Natural killer cell (primary cell): ENCODE data around the gene TMTC2. TPM values are rescaled to one million over a fixed set of nuclear protein-coding genes. Genes with fewer than 3 reads are reported as not detected.

ENCODE experiments used
- ATAC-seq, 3 donors: fragments of 150-1000 bp in 2 of 3; fragments of 200-7000 bp in 1 of 3; cut with Tn5 transposase; 1 replicate in 1 of 3; 2 replicates in 2 of 3; pipeline ENCODE4 v1.10.0; 2021; ENCODE audit warnings: mild to moderate bottlenecking in 2 of 3, moderate library complexity in 2 of 3
- DNase-seq, 2 donors: peaks; one replicate each; pipeline versions ENCODE4 v3.0.0 to v3.0.0-alpha.2; 2013 to 2021; ENCODE audit warnings: mixed read lengths in 1 of 2
- H3K27ac ChIP-seq: one replicate; pipeline ENCODE4 v1.5.1; 2013; ENCODE audit warnings: mild to moderate bottlenecking, low read length
- H3K27me3 ChIP-seq: one replicate; pipeline ENCODE4 v1.6.1; 2013; ENCODE audit warnings: low read length; ENCODE audit not compliant: control insufficient read depth, insufficient read depth
- H3K36me3 ChIP-seq: one replicate; pipeline ENCODE4 v1.6.1; 2013; ENCODE audit warnings: low read length; ENCODE audit not compliant: control insufficient read depth, insufficient read depth
- H3K4me1 ChIP-seq: one replicate; pipeline ENCODE4 v1.6.1; 2013; ENCODE audit warnings: low read length; ENCODE audit not compliant: control insufficient read depth, insufficient read depth
- H3K4me3 ChIP-seq: one replicate; pipeline ENCODE4 v1.5.1; 2013; ENCODE audit warnings: low read length
- H3K9me3 ChIP-seq: one replicate; pipeline ENCODE4 v1.6.1; 2013; ENCODE audit warnings: low read length; ENCODE audit not compliant: control insufficient read depth, insufficient read depth
- H3K27ac Mint-ChIP-seq, 2 donors: one replicate each; pipeline ENCODE4 v1.8.0; 2022; ENCODE audit warnings: mild to moderate bottlenecking in 2 of 2, mixed read lengths in 2 of 2, moderate library complexity in 1 of 2
- H3K27me3 Mint-ChIP-seq, 2 donors: one replicate each; pipeline ENCODE4 v1.8.0; 2022; ENCODE audit warnings: low read depth in 2 of 2, mixed read lengths in 2 of 2
- H3K36me3 Mint-ChIP-seq: one replicate; pipeline ENCODE4 v1.8.0; 2022; ENCODE audit warnings: mixed read lengths
- H3K4me1 Mint-ChIP-seq, 2 donors: one replicate each; pipeline ENCODE4 v1.8.0; 2022; ENCODE audit warnings: mixed read lengths in 2 of 2
- H3K4me3 Mint-ChIP-seq: one replicate; pipeline ENCODE4 v1.8.0; 2022; ENCODE audit warnings: mild to moderate bottlenecking, moderate library complexity, mixed read lengths
- H3K9me3 Mint-ChIP-seq, 2 donors: one replicate each; pipeline ENCODE4 v1.8.0; 2022; ENCODE audit warnings: mixed read lengths in 2 of 2
- CTCF ChIP-seq: fragments of 200-600 bp; IDR thresholded peaks from one replicate; pipeline ENCODE4 v1.8.0; 2022; ENCODE audit warnings: antibody characterized with exemption
- WGBS: methylation state at CpG from one replicate; pipeline ENCODE4 v1.1.7; 2013; ENCODE audit warnings: missing lambda C conversion rate; ENCODE audit not compliant: insufficient coverage; 5-methylcytosine and 5-hydroxymethylcytosine counted together
- intact Hi-C: fragments of 100-400 bp; cut with micrococcal nuclease; formaldehyde crosslinking; loops from one replicate; pipeline ENCODE4 v1.14.2; 2022
- total RNA-seq, 4 donors: library from RNA; stranded (reverse); fragments of 120-200 nt in 1 of 4; gene quantifications; one replicate each; pipeline versions ENCODE4 v1.2.3 to v1.2.4, GENCODE V29; 2013 to 2022

Gene TMTC2
- total RNA-seq, 3 donors from 2014 or later (not counting 1 experiment from before 2014, with no cell fraction given): 1.4 to 2.3 (median 1.6) TPM

- no peaks in the 10 kb centered on the region for H3K27me3 ChIP-seq
- WGBS: 27% methylated on average over 7 of the region's 8 CpGs
- peaks cover 6 to 8% of the 10 kb centered on the region in 2 donors for H3K9me3 Mint-ChIP-seq
- no peak overlapping the region for H3K4me3 Mint-ChIP-seq
- no peak overlapping the region for H3K27ac ChIP-seq
- ATAC-seq: peak in 2 of 3 donors; percentile 21
- H3K4me1 ChIP-seq: no peaks in the 10 kb centered on the region
- no peak overlapping the region for H3K4me3 ChIP-seq
- peaks cover under 1% of the 10 kb centered on the region for H3K36me3 Mint-ChIP-seq
- no peaks in the 10 kb centered on the region for H3K27me3 Mint-ChIP-seq
- no peaks in the 10 kb centered on the region for H3K4me1 Mint-ChIP-seq
- TF ChIP-seq CTCF: no peak
- H3K27ac Mint-ChIP-seq: no peak overlapping the region
- intact Hi-C loops: no loop called here
- H3K9me3 ChIP-seq: no peaks in the 10 kb centered on the region
- DNase-seq: no peak
- no peaks in the 10 kb centered on the region for H3K36me3 ChIP-seq
Measured at GRCh38 chr12:83015390-83016217, 328.9 kb downstream of the TMTC2 start.

GRCh38 chr12:83016218-83016835 is 329.6 kb downstream of the TMTC2 start:
- 68% methylated on average over 1 of the region's 1 CpG for WGBS
- Mint-ChIP-seq H3K27me3 (no peaks in the 10 kb centered on the region), H3K36me3 (no peaks in the 10 kb centered on the region), H3K27ac (no peak overlapping the region), H3K9me3 (peaks cover 6 to 12% of the 10 kb centered on the region in 2 donors), H3K4me3 (no peak overlapping the region), H3K4me1 (no peaks in the 10 kb centered on the region)
- ATAC-seq (no peak), DNase-seq (no peak)
- H3K4me3 ChIP-seq: no peak overlapping the region
- no peaks in the 10 kb centered on the region for H3K4me1 ChIP-seq
- no peaks in the 10 kb centered on the region for H3K36me3 ChIP-seq
- no peak for TF ChIP-seq CTCF
- H3K27ac ChIP-seq: no peak overlapping the region
- no peaks in the 10 kb centered on the region for H3K9me3 ChIP-seq
- H3K27me3 ChIP-seq: no peaks in the 10 kb centered on the region
- intact Hi-C loops: no loop called here

- no peaks in the 10 kb centered on the region for H3K27me3 Mint-ChIP-seq
- no peak overlapping the region for H3K27ac Mint-ChIP-seq
- Histone ChIP-seq H3K4me3 (no peak overlapping the region), H3K4me1 (no peaks in the 10 kb centered on the region), H3K9me3 (no peaks in the 10 kb centered on the region), H3K27me3 (no peaks in the 10 kb centered on the region), H3K36me3 (no peaks in the 10 kb centered on the region), H3K27ac (no peak overlapping the region)
- DNase-seq: no peak
- no peaks in the 10 kb centered on the region for H3K36me3 Mint-ChIP-seq
- intact Hi-C loops: no loop called here
- H3K4me1 Mint-ChIP-seq: no peaks in the 10 kb centered on the region
- ATAC-seq: no peak
- H3K4me3 Mint-ChIP-seq: no peak overlapping the region
- TF ChIP-seq CTCF: no peak
- 0% methylated on average over 1 of the region's 1 CpG for whole genome bisulfite sequencing
- H3K9me3 Mint-ChIP-seq: peaks cover 5 to 13% of the 10 kb centered on the region in 2 donors
Measured at GRCh38 chr12:83016991-83017390, 330.3 kb downstream of the TMTC2 start.
